OCI-LY1 (cell line): ENCODE measurements around the gene SLC43A3.

ENCODE experiments used
- CTCF ChIP-seq: fragments of 200-600 bp; sonication (generic), shearing (Covaris generic); IDR thresholded peaks from 2 replicates; pipeline ENCODE4 v1.5.1; 2017; ENCODE audit warnings: mild to moderate bottlenecking, antibody characterized with exemption, low read length, moderate library complexity, mixed read lengths
- EZH2 ChIP-seq: fragments of 200-600 bp; sonication (generic), shearing (Covaris generic); IDR thresholded peaks from 2 replicates; pipeline ENCODE4 v1.8.0; 2017; ENCODE audit warnings: borderline replicate concordance, mixed run types, mild to moderate bottlenecking, antibody characterized with exemption, low read length, moderate library complexity, mixed read lengths

- TF ChIP-seq CTCF (no peak), EZH2 (no peak)
Observed at GRCh38 chr11:57387289-57388030, 39.5 kb downstream of the SLC43A3 start.
